Tibial nerve (tissue), 4 donors: Measurements from ENCODE around the gene ITGAD.

Source experiments
- CTCF ChIP-seq, 5 experiments: fragments of 200-600 bp in 3 of 5; fragments of 450-650 bp in 2 of 5; sonication (generic) in 3 of 5; IDR thresholded peaks; one replicate each; pipeline ENCODE4 v1.5.1; 2016 to 2019; ENCODE audit warnings: antibody characterized with exemption in 5 of 5, mild to moderate bottlenecking in 3 of 5, moderate library complexity in 2 of 5
- EP300 ChIP-seq, 2 donors: sonication (generic); formaldehyde crosslinking; IDR thresholded peaks; one replicate each; pipeline ENCODE4 v1.6.1; 2017; ENCODE audit warnings: antibody characterized with exemption in 2 of 2, mild to moderate bottlenecking in 1 of 2

GRCh38 chr16:31371619-31372484 lies 21.3 kb upstream of the ITGAD start:
- TF ChIP-seq CTCF (IDR thresholded peaks at IDR 0.05) (no peak), EP300 (IDR thresholded peaks at IDR 0.05) (no peak)
